ENCODE measurements around the gene ZDHHC12.

The ZDHHC12 gene

DNA sequence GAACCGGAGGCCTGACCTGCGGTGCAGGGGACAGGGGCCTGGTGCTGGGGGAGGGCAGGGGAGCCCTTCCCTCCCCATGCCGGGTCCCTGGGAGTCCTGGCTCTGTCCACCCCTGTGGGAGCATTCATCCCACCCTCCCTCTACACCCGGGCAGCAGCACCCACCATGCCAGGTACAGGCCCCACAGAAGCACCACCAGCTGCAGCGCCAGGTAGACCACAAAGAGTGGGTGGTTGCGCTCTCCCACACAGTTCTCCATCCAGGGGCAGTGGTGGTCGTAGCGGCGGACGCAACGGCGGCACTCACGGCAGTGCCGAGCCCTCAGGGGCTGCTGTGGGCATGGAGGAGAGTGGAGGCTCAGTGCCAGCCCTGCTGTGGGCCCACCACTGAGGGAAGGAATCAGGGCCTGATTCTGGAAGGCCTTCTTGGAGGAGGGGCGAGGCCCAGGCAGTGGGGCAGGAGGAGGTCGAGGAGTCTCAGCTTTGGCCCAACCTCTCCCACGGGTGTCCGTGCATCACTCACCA is 2.4 kb downstream of the ZDHHC12 start:
- Histone ChIP-seq H3K27ac (ENCODE audit: low read depth, low read length) (no peak overlapping the region), H3K27me3 (ENCODE audit: control insufficient read depth in 1 of 2, insufficient read depth in 2 of 2, low read length in 2 of 2) (no peaks in the 10 kb centered on the region), H3K4me1 (ENCODE audit: control insufficient read depth in 1 of 2, insufficient read depth in 2 of 2, low read length in 2 of 2) (peaks cover 17 to 25% of the 10 kb centered on the region in 2 donors), H3K36me3 (ENCODE audit: control insufficient read depth in 1 of 2, insufficient read depth in 2 of 2, low read length in 2 of 2) (peaks cover 3 to 16% of the 10 kb centered on the region in 2 donors), H3K9ac (ENCODE audit: low read depth in 1 of 2, low read length in 2 of 2) (no peak overlapping the region), H3K4me3 (ENCODE audit: low read depth in 1 of 2, low read length in 2 of 2) (no peak overlapping the region), H3K9me3 (ENCODE audit: control insufficient read depth in 1 of 2, low read length in 2 of 2) (no peaks in the 10 kb centered on the region)

DNA sequence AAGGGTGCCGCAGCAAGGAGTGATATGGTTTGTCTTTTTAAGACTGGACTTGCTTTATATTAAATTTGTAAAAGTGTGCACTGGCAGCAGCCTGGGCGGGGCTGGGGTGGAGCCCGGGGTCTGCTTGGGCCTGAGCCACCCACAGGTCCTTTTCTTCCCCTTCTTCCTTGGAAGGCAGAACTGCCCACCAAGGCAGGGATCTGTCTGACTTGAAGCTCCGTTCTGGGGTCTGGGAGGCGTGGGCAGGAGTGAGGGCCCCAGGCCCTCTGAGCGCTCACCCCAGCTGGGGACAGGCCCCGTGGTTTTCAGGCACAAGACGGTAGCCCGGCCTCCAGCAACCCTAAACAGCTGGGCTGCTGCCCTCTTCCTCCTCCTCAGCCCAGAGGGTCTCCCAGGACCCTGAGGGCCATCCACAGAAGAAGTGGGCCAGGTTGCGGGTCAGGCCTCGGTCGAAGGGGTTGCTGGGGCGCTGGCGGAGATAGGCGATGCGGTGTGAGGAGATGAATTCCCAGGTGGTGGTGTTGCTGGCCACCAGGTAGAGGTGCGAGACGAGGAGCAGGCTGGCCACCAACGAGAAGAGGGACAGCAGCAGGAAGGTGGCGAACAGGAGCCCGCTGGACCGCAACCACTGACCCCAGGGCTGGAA is 3.0 kb downstream of the ZDHHC12 start:
- peaks cover 3 to 16% of the 10 kb centered on the region in 2 donors for H3K36me3 ChIP-seq (ENCODE audit: control insufficient read depth in 1 of 2, insufficient read depth in 2 of 2, low read length in 2 of 2)
- H3K9me3 ChIP-seq (ENCODE audit: control insufficient read depth in 1 of 2, low read length in 2 of 2): no peaks in the 10 kb centered on the region
- peaks cover 17 to 25% of the 10 kb centered on the region in 2 donors for H3K4me1 ChIP-seq (ENCODE audit: control insufficient read depth in 1 of 2, insufficient read depth in 2 of 2, low read length in 2 of 2)
- no peak overlapping the region for H3K27ac ChIP-seq (ENCODE audit: low read depth, low read length)
- H3K27me3 ChIP-seq (ENCODE audit: control insufficient read depth in 1 of 2, insufficient read depth in 2 of 2, low read length in 2 of 2): no peaks in the 10 kb centered on the region
- H3K9ac ChIP-seq (ENCODE audit: low read depth in 1 of 2, low read length in 2 of 2): no peak overlapping the region
- H3K4me3 ChIP-seq (ENCODE audit: low read depth in 1 of 2, low read length in 2 of 2): no peak overlapping the region

DNA sequence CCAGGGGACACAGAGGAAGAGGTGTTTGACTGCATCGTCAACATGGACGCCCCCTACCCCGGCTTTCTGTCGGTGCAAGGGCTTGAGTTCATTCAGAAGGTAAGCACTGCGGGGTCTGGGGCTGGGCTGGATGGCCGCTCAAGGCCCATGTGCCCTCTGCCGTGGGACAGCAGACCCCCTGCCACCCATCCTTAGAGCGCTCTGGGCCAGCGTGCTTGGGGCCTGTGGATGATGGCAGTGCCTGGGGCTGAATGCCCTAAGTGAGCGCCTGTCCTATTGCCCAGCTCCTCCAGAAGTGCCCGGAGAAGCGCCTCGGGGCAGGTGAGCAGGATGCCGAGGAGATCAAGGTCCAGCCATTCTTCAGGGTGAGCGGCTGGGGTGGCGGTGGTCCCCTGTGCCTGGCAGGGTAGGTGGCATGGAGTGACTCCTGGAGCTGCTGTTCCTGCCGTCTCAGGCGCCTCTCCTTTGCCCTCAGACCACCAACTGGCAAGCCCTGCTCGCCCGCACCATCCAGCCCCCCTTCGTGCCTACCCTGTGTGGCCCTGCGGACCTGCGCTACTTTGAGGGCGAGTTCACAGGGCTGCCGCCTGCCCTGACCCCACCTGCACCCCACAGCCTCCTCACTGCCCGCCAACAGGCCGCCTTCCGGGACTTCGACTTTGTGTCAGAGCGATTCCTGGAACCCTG is 3.9 kb downstream of the ZDHHC12 start:
- no peaks in the 10 kb centered on the region for H3K27me3 ChIP-seq (ENCODE audit: control insufficient read depth in 1 of 2, insufficient read depth in 2 of 2, low read length in 2 of 2)
- H3K36me3 ChIP-seq (ENCODE audit: control insufficient read depth in 1 of 2, insufficient read depth in 2 of 2, low read length in 2 of 2): peaks cover 3 to 16% of the 10 kb centered on the region in 2 donors
- H3K4me3 ChIP-seq (ENCODE audit: low read depth in 1 of 2, low read length in 2 of 2): no peak overlapping the region
- H3K4me1 ChIP-seq (ENCODE audit: control insufficient read depth in 1 of 2, insufficient read depth in 2 of 2, low read length in 2 of 2): peaks cover 17 to 25% of the 10 kb centered on the region in 2 donors
- peak overlapping the region; percentile 56 for H3K27ac ChIP-seq (ENCODE audit: low read depth, low read length)
- peak overlapping the region in 1 of 2 donors; percentile 39 for H3K9ac ChIP-seq (ENCODE audit: low read depth in 1 of 2, low read length in 2 of 2)
- no peaks in the 10 kb centered on the region for H3K9me3 ChIP-seq (ENCODE audit: control insufficient read depth in 1 of 2, low read length in 2 of 2)

DNA sequence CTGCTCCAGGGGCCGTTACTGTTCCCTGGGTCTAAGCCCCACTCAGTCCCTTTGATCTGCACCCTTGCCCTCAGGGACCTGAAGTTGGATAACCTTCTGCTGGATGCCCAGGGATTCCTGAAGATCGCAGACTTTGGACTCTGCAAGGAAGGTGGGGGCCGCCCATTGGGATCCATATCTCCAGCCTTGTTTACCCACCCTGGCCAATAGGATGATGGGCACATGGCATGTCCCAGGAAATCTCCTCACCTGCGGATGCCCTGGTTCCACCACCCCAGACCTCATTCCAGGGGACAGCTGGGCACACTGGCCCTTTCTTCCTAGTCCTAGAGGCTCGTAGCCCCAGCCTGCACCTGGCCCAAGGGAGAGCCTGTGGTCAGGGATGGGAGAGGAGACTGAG is 5.5 kb downstream of the ZDHHC12 start:
- no peaks in the 10 kb centered on the region for H3K27me3 ChIP-seq (ENCODE audit: control insufficient read depth in 1 of 2, insufficient read depth in 2 of 2, low read length in 2 of 2)
- H3K36me3 ChIP-seq (ENCODE audit: control insufficient read depth in 1 of 2, insufficient read depth in 2 of 2, low read length in 2 of 2): peaks cover 3 to 16% of the 10 kb centered on the region in 2 donors
- no peak overlapping the region for H3K27ac ChIP-seq (ENCODE audit: low read depth, low read length)
- H3K4me1 ChIP-seq (ENCODE audit: control insufficient read depth in 1 of 2, insufficient read depth in 2 of 2, low read length in 2 of 2): peaks cover 10 to 14% of the 10 kb centered on the region in 2 donors
- no peak overlapping the region for H3K4me3 ChIP-seq (ENCODE audit: low read depth in 1 of 2, low read length in 2 of 2)
- H3K9ac ChIP-seq (ENCODE audit: low read depth in 1 of 2, low read length in 2 of 2): no peak overlapping the region
- H3K9me3 ChIP-seq (ENCODE audit: control insufficient read depth in 1 of 2, low read length in 2 of 2): no peaks in the 10 kb centered on the region

DNA sequence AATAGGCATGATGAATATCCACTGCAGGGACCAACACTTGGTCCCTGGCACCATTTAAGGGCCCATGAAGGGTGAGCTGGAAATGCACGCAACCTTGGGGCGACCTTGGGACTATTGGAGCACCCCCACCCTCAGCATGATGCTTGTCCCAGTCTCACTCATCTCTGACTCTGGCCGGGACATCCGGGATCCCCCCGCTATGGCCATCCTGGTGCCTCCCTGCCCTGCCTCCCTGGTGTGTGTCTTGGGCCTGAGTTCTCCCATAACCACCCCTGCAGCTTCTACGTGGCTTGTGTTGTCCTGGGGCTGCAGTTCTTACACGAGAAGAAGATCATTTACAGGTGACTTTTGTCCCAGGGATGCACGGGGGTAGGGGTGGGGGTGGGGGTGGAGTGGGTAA is 5.9 kb downstream of the ZDHHC12 start:
- no peak overlapping the region for H3K27ac ChIP-seq (ENCODE audit: low read depth, low read length)
- peaks cover 3 to 16% of the 10 kb centered on the region in 2 donors for H3K36me3 ChIP-seq (ENCODE audit: control insufficient read depth in 1 of 2, insufficient read depth in 2 of 2, low read length in 2 of 2)
- no peak overlapping the region for H3K4me3 ChIP-seq (ENCODE audit: low read depth in 1 of 2, low read length in 2 of 2)
- H3K9me3 ChIP-seq (ENCODE audit: control insufficient read depth in 1 of 2, low read length in 2 of 2): no peaks in the 10 kb centered on the region
- H3K27me3 ChIP-seq (ENCODE audit: control insufficient read depth in 1 of 2, insufficient read depth in 2 of 2, low read length in 2 of 2): no peaks in the 10 kb centered on the region
- H3K9ac ChIP-seq (ENCODE audit: low read depth in 1 of 2, low read length in 2 of 2): no peak overlapping the region
- peaks cover 6 to 10% of the 10 kb centered on the region in 2 donors for H3K4me1 ChIP-seq (ENCODE audit: control insufficient read depth in 1 of 2, insufficient read depth in 2 of 2, low read length in 2 of 2)

DNA sequence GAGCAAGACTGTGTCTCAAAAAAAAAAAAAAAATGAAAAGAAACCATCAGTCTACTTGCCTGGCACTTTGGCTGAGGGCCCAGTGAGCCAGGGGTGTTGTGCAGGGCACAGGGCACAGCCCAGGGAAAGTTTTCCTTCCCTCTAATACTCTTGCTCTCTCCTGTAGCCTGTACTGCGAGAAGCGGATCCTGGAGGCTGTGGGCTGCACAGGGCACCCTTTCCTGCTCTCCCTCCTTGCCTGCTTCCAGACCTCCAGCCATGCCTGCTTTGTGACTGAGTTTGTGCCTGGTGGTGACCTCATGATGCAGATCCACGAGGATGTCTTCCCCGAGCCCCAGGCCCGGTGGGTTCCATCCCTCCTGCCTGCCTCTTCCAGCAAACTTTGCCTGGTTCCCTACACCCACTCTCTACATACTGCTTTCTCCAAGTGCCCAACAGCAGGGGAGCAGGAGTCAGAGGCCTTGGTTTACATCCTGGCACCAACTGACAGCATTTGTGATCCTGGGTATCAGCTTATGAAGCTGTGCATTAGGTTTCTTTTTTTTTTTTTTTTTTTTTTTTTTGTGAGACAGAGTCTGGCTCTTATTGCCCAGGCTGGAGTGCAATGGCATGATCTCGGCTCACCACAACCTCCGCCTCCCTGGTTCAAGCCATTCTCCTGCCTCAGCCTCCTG is 7.2 kb downstream of the ZDHHC12 start:
- H3K4me1 ChIP-seq (ENCODE audit: control insufficient read depth in 1 of 2, insufficient read depth in 2 of 2, low read length in 2 of 2): peaks cover 0 to 7% of the 10 kb centered on the region in 2 donors
- no peaks in the 10 kb centered on the region for H3K9me3 ChIP-seq (ENCODE audit: control insufficient read depth in 1 of 2, low read length in 2 of 2)
- H3K9ac ChIP-seq (ENCODE audit: low read depth in 1 of 2, low read length in 2 of 2): no peak overlapping the region
- peaks cover 3 to 9% of the 10 kb centered on the region in 2 donors for H3K36me3 ChIP-seq (ENCODE audit: control insufficient read depth in 1 of 2, insufficient read depth in 2 of 2, low read length in 2 of 2)
- no peak overlapping the region for H3K4me3 ChIP-seq (ENCODE audit: low read depth in 1 of 2, low read length in 2 of 2)
- H3K27ac ChIP-seq (ENCODE audit: low read depth, low read length): no peak overlapping the region
- H3K27me3 ChIP-seq (ENCODE audit: control insufficient read depth in 1 of 2, insufficient read depth in 2 of 2, low read length in 2 of 2): no peaks in the 10 kb centered on the region

DNA sequence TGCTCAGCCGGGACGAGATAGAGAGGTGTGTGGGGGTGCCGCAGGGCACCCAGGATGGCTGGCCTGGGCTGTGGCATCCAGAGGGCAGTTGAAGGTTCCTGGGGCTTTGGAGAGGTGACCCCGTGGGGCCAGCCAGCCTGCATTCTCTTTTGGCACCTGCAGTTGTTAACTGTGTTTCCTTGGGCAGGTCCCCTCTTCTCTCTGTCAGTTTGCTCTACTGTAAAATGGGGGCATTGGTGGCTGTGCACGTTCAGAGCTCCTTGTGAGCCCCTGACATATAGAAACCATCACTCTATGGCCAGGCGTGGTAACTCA is 8.5 kb downstream of the ZDHHC12 start:
- Histone ChIP-seq H3K9me3 (ENCODE audit: control insufficient read depth in 1 of 2, low read length in 2 of 2) (no peaks in the 10 kb centered on the region), H3K4me1 (ENCODE audit: control insufficient read depth in 1 of 2, insufficient read depth in 2 of 2, low read length in 2 of 2) (peaks cover 0 to 7% of the 10 kb centered on the region in 2 donors), H3K4me3 (ENCODE audit: low read depth in 1 of 2, low read length in 2 of 2) (no peak overlapping the region), H3K27me3 (ENCODE audit: control insufficient read depth in 1 of 2, insufficient read depth in 2 of 2, low read length in 2 of 2) (no peaks in the 10 kb centered on the region), H3K36me3 (ENCODE audit: control insufficient read depth in 1 of 2, insufficient read depth in 2 of 2, low read length in 2 of 2) (peaks cover 0 to under 1% of the 10 kb centered on the region in 2 donors), H3K9ac (ENCODE audit: low read depth in 1 of 2, low read length in 2 of 2) (no peak overlapping the region), H3K27ac (ENCODE audit: low read depth, low read length) (no peak overlapping the region)

DNA sequence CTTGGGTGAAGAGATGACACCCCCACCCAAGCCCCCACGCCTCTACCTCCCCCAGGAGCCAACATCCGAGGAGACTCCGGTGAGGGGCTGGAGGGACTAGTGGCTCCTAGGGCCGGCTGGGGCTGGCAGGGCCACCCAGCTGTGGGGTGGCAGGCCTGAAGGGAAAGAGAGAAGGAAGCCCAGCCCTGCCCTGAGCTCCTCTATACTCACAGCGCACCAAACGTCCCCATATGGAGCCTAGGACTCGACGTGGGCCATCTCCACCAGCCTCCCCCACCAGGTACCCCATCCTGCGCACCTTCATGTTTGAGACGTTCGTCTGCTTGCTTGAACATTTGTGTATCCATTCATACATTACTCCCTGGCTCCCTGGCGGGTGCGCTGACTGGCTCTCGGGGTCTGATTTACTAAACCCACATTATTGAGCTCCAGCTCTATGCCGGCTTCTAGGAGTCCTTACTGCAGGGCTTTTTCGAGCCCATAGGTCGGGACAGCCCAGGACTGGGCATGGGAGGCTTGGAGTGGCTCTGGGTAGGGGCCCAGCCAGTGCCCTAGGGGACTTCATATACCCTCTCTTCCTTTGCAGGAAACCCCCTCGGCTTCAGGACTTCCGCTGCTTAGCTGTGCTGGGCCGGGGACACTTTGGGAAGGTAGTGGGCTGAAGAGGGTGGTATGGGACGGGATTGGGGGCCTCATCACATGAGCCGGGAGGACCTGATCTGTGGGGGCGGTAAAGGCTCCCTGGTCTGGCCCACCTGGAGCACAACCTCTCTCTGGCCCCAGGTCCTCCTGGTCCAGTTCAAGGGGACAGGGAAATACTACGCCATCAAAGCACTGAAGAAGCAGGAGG is 9.1 kb downstream of the ZDHHC12 start:
- Histone ChIP-seq H3K9ac (ENCODE audit: low read depth in 1 of 2, low read length in 2 of 2) (no peak overlapping the region), H3K9me3 (ENCODE audit: control insufficient read depth in 1 of 2, low read length in 2 of 2) (no peaks in the 10 kb centered on the region), H3K27me3 (ENCODE audit: control insufficient read depth in 1 of 2, insufficient read depth in 2 of 2, low read length in 2 of 2) (no peaks in the 10 kb centered on the region), H3K4me1 (ENCODE audit: control insufficient read depth in 1 of 2, insufficient read depth in 2 of 2, low read length in 2 of 2) (peaks cover 0 to 4% of the 10 kb centered on the region in 2 donors), H3K4me3 (ENCODE audit: low read depth in 1 of 2, low read length in 2 of 2) (no peak overlapping the region), H3K27ac (ENCODE audit: low read depth, low read length) (no peak overlapping the region), H3K36me3 (ENCODE audit: control insufficient read depth in 1 of 2, insufficient read depth in 2 of 2, low read length in 2 of 2) (no peaks in the 10 kb centered on the region)

DNA sequence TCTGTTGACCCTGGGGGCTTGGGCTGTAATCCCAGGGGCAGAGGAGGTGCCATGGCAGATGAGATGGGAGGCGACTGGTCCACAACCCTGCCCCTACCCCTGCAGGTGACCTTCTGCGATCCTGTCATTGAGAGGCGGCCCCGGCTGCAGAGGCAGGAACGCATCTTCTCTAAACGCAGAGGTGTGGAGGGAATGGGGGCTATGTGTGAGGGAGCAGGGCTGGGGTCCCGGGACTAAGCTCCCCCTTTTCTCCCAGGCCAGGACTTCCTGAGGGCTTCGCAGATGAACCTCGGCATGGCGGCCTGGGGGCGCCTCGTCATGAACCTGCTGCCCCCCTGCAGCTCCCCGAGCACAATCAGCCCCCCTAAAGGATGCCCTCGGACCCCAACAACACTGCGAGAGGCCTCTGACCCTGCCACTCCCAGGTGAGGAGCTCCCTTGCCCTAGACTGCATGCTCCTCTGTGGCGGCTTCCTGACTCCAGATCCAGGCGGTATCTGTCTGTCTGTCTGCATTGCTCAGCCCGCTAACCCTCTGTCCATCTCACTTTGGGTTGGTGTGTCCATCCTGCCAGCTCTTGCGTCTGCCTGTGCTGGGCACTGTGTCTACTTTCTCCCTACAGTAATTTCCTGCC is 9.9 kb downstream of the ZDHHC12 start:
- Histone ChIP-seq H3K4me1 (ENCODE audit: control insufficient read depth in 1 of 2, insufficient read depth in 2 of 2, low read length in 2 of 2) (no peaks in the 10 kb centered on the region), H3K4me3 (ENCODE audit: low read depth in 1 of 2, low read length in 2 of 2) (no peak overlapping the region), H3K27me3 (ENCODE audit: control insufficient read depth in 1 of 2, insufficient read depth in 2 of 2, low read length in 2 of 2) (no peaks in the 10 kb centered on the region), H3K27ac (ENCODE audit: low read depth, low read length) (no peak overlapping the region), H3K9ac (ENCODE audit: low read depth in 1 of 2, low read length in 2 of 2) (no peak overlapping the region), H3K36me3 (ENCODE audit: control insufficient read depth in 1 of 2, insufficient read depth in 2 of 2, low read length in 2 of 2) (no peaks in the 10 kb centered on the region), H3K9me3 (ENCODE audit: control insufficient read depth in 1 of 2, low read length in 2 of 2) (no peaks in the 10 kb centered on the region)
